Neural cell (in vitro differentiated cells): ENCODE data around the gene GCN1. TPM values are rescaled to one million over a fixed set of nuclear protein-coding genes. Genes with fewer than 3 reads are reported as not detected.

Experiments used
- H2AFZ ChIP-seq: fragments of 200-600, 300-800 bp; sonication (generic), shearing (Covaris generic); 2 replicates; pipeline ENCODE4 v1.6.0; 2014; ENCODE audit warnings: low read depth, mild to moderate bottlenecking, antibody characterized with exemption, low read length, moderate library complexity
- H3F3A ChIP-seq: fragments of 200-600 bp; shearing (Covaris generic); 2 replicates; pipeline ENCODE4 v1.6.1; 2016; ENCODE audit warnings: mild to moderate bottlenecking, moderate library complexity, mixed read lengths, antibody characterized with exemption, low read length; ENCODE audit not compliant: insufficient read depth, poor library complexity, severe bottlenecking
- H3K27ac ChIP-seq: fragments of 200-600, 300-800 bp; sonication (generic), shearing (Covaris generic); 2 replicates; pipeline ENCODE4 v1.5.1; 2014; ENCODE audit warnings: mild to moderate bottlenecking, low read length, moderate library complexity
- H3K27me3 ChIP-seq: fragments of 300-800, 200-600 bp; sonication (generic), shearing (Covaris generic); 2 replicates; pipeline ENCODE4 v1.6.0; 2014; ENCODE audit warnings: mild to moderate bottlenecking, low read depth, low read length, moderate library complexity; ENCODE audit not compliant: insufficient read depth
- H3K36me3 ChIP-seq: fragments of 300-800, 200-600 bp; sonication (generic), shearing (Covaris generic); 2 replicates; pipeline ENCODE4 v1.5.1; 2014; ENCODE audit warnings: mild to moderate bottlenecking, antibody characterized with exemption, low read length, moderate library complexity; ENCODE audit not compliant: insufficient read depth
- H3K4me2 ChIP-seq: fragments of 300-800, 200-600 bp; sonication (generic), shearing (Covaris generic); 2 replicates; pipeline ENCODE4 v1.6.0; 2014; ENCODE audit warnings: mild to moderate bottlenecking, low read length
- H3K4me3 ChIP-seq: fragments of 300-800, 200-600 bp; sonication (generic), shearing (Covaris generic); 2 replicates; pipeline ENCODE4 v1.5.1; 2014; ENCODE audit warnings: mild to moderate bottlenecking, low read length, moderate library complexity
- H3K79me2 ChIP-seq: fragments of 200-600 bp; shearing (Covaris generic); replicated peaks from 2 replicates; pipeline ENCODE4 v1.6.0; 2014; ENCODE audit warnings: mild to moderate bottlenecking, low read length, moderate library complexity; ENCODE audit not compliant: insufficient read depth
- H3K9ac ChIP-seq: fragments of 300-800, 200-600 bp; sonication (generic), shearing (Covaris generic); 2 replicates; pipeline ENCODE4 v1.6.1; 2016; ENCODE audit warnings: mild to moderate bottlenecking, low read length, mixed read lengths
- H3K9me2 ChIP-seq: fragments of 200-600 bp; shearing (Covaris generic); 2 replicates; pipeline ENCODE4 v1.6.1; 2016; ENCODE audit warnings: mild to moderate bottlenecking, low read length, mixed read lengths; ENCODE audit not compliant: insufficient read depth
- H3K9me3 ChIP-seq: fragments of 200-600, 300-800 bp; sonication (generic), shearing (Covaris generic); 2 replicates; pipeline ENCODE4 v1.6.1; 2016; ENCODE audit warnings: mild to moderate bottlenecking, mixed run types, low read length, moderate library complexity, mixed read lengths
- H4K20me1 ChIP-seq: fragments of 200-600 bp; shearing (Covaris generic); 2 replicates; pipeline ENCODE4 v1.6.1; 2016; ENCODE audit warnings: mild to moderate bottlenecking, mixed run types; ENCODE audit not compliant: insufficient read depth
- EP300 ChIP-seq: fragments of 450-650 bp; conservative IDR thresholded peaks from 2 replicates; pipeline ENCODE4 v1.6.1; 2014; ENCODE audit warnings: antibody characterized with exemption, mild to moderate bottlenecking, moderate library complexity; ENCODE audit not compliant: poor library complexity, severe bottlenecking
- EZH2 ChIP-seq: fragments of 200-600, 300-800 bp; shearing (Covaris generic), sonication (generic); IDR thresholded peaks from 2 replicates; pipeline ENCODE4 v1.6.1; 2014; ENCODE audit warnings: antibody characterized with exemption, low read length, borderline replicate concordance, mild to moderate bottlenecking; ENCODE audit not compliant: insufficient read depth, poor library complexity, severe bottlenecking
- MXI1 ChIP-seq: fragments of 450-650 bp; conservative IDR thresholded peaks from 2 replicates; pipeline ENCODE4 v1.6.1; 2014; ENCODE audit warnings: antibody characterized with exemption, mild to moderate bottlenecking; ENCODE audit not compliant: poor library complexity, severe bottlenecking
- POLR2AphosphoS5 ChIP-seq: IDR thresholded peaks from 2 replicates; pipeline ENCODE4 v1.6.1; 2012
- RAD21 ChIP-seq: fragments of 450-650 bp; conservative IDR thresholded peaks from 2 replicates; pipeline ENCODE4 v1.6.1; 2014; ENCODE audit warnings: antibody characterized with exemption, mild to moderate bottlenecking, moderate library complexity
- SMC3 ChIP-seq: fragments of 450-650 bp; conservative IDR thresholded peaks from 2 replicates; pipeline ENCODE4 v1.6.1; 2014; ENCODE audit warnings: antibody characterized with exemption, mild to moderate bottlenecking, moderate library complexity; ENCODE audit not compliant: poor library complexity
- TAF1 ChIP-seq: IDR thresholded peaks from 2 replicates; pipeline ENCODE4 v1.6.1; 2012; ENCODE audit warnings: low read depth
- polyA plus RNA-seq: library from polyadenylated mRNA; depleted of rRNA; stranded (reverse); fragments of >200 nt; gene quantifications from 2 replicates; pipeline ENCODE4 v1.2.3, GENCODE V29; 2014
- TF ChIP-seq, protein P1 (sequence below): IDR thresholded peaks from 2 replicates; pipeline ENCODE4 v1.6.1; 2012; ENCODE audit warnings: borderline replicate concordance
- TF ChIP-seq, protein P2 (sequence below): fragments of 450-650 bp; IDR thresholded peaks from 2 replicates; pipeline ENCODE4 v1.5.1; 2014; ENCODE audit warnings: antibody characterized with exemption, mild to moderate bottlenecking, moderate library complexity; ENCODE audit not compliant: poor library complexity, severe bottlenecking

The GCN1 gene
- polyA plus RNA-seq, 1 donor from 2014 or later: 21.5 TPM

DNA sequence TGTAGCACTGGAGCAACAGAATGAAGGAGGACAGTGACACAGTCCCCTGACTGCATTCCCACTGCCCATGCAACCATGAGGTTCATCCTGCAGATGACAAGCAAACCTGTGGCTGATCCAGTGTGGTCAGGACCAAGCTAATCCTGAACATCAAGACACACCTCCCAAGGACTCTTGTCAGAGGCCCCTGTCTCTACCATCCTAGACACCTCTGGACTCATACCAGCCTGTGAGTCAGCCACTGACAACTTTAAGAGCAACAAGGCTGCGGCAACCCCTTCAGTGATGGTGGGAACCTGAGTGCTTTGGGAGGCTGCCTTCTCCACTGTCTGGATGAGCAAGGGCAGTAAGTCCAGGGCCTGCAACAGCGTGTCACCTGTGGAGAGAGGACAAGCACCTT, 24.6 kb downstream of the GCN1 start:
- no peaks in the 10 kb centered on the region for H3K36me3 ChIP-seq
- H4K20me1 ChIP-seq: no peaks in the 10 kb centered on the region
- no peaks in the 10 kb centered on the region for H3K9me2 ChIP-seq
- TF ChIP-seq POLR2AphosphoS5 (no peak), SMC3 (no peak), EZH2 (no peak), EP300 (no peak), RAD21 (no peak), TAF1 (no peak), MXI1 (no peak)
- TF ChIP-seq, protein P1, sequence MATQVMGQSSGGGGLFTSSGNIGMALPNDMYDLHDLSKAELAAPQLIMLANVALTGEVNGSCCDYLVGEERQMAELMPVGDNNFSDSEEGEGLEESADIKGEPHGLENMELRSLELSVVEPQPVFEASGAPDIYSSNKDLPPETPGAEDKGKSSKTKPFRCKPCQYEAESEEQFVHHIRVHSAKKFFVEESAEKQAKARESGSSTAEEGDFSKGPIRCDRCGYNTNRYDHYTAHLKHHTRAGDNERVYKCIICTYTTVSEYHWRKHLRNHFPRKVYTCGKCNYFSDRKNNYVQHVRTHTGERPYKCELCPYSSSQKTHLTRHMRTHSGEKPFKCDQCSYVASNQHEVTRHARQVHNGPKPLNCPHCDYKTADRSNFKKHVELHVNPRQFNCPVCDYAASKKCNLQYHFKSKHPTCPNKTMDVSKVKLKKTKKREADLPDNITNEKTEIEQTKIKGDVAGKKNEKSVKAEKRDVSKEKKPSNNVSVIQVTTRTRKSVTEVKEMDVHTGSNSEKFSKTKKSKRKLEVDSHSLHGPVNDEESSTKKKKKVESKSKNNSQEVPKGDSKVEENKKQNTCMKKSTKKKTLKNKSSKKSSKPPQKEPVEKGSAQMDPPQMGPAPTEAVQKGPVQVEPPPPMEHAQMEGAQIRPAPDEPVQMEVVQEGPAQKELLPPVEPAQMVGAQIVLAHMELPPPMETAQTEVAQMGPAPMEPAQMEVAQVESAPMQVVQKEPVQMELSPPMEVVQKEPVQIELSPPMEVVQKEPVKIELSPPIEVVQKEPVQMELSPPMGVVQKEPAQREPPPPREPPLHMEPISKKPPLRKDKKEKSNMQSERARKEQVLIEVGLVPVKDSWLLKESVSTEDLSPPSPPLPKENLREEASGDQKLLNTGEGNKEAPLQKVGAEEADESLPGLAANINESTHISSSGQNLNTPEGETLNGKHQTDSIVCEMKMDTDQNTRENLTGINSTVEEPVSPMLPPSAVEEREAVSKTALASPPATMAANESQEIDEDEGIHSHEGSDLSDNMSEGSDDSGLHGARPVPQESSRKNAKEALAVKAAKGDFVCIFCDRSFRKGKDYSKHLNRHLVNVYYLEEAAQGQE: no peak
- TF ChIP-seq, protein P2, sequence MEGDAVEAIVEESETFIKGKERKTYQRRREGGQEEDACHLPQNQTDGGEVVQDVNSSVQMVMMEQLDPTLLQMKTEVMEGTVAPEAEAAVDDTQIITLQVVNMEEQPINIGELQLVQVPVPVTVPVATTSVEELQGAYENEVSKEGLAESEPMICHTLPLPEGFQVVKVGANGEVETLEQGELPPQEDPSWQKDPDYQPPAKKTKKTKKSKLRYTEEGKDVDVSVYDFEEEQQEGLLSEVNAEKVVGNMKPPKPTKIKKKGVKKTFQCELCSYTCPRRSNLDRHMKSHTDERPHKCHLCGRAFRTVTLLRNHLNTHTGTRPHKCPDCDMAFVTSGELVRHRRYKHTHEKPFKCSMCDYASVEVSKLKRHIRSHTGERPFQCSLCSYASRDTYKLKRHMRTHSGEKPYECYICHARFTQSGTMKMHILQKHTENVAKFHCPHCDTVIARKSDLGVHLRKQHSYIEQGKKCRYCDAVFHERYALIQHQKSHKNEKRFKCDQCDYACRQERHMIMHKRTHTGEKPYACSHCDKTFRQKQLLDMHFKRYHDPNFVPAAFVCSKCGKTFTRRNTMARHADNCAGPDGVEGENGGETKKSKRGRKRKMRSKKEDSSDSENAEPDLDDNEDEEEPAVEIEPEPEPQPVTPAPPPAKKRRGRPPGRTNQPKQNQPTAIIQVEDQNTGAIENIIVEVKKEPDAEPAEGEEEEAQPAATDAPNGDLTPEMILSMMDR: no peak
- no peaks in the 10 kb centered on the region for H3K27me3 ChIP-seq
- H3K9me3 ChIP-seq: no peaks in the 10 kb centered on the region
- no peak overlapping the region for H3K4me2 ChIP-seq
- H3K79me2 ChIP-seq: no peaks in the 10 kb centered on the region
- no peaks in the 10 kb centered on the region for H3F3A ChIP-seq
- H3K9ac ChIP-seq: no peak overlapping the region
- no peak overlapping the region for H3K27ac ChIP-seq
- no peak overlapping the region for H3K4me3 ChIP-seq
- no peak overlapping the region for H2AFZ ChIP-seq

DNA sequence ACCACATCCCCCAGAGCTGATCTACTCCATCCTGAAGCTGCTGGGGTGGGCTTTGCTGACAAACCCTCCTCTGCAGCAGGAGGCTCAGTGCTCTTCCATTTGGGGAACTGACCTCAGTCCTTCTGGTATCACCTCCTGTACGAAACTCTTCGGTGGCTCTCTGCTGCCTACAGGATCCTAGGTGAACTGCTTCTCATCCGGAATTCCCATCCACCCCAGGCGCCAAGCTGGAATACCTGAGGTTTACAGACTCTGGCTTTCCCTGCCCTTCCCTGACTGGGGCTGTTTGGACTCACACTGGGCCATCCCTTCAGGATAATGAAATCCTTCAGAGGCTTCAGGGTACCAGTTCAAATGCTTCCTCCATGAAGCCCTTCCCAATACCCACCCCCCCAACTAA, 26.2 kb downstream of the GCN1 start:
- H3K27ac ChIP-seq: peak overlapping the region; percentile 53
- no peaks in the 10 kb centered on the region for H3K36me3 ChIP-seq
- peak overlapping the region; percentile 43 for H3K4me3 ChIP-seq
- H4K20me1 ChIP-seq: no peaks in the 10 kb centered on the region
- H3K27me3 ChIP-seq: no peaks in the 10 kb centered on the region
- H3K9me3 ChIP-seq: no peaks in the 10 kb centered on the region
- no peaks in the 10 kb centered on the region for H3K79me2 ChIP-seq
- TF ChIP-seq SMC3 (no peak), TAF1 (no peak), MXI1 (no peak), POLR2AphosphoS5 (no peak), EP300 (no peak), RAD21 (no peak), EZH2 (no peak)
- TF ChIP-seq, protein P1: no peak
- TF ChIP-seq, protein P2: no peak
- H2AFZ ChIP-seq: no peak overlapping the region
- peak overlapping the region; percentile 17 for H3K4me2 ChIP-seq
- no peaks in the 10 kb centered on the region for H3F3A ChIP-seq
- H3K9ac ChIP-seq: no peak overlapping the region
- H3K9me2 ChIP-seq: no peaks in the 10 kb centered on the region
